Activated CD4-positive, alpha-beta T cell treated with anti-CD3 and anti-CD28 coated beads, Interleukin-2, amount 10 ng/mL, durations not matched to agents 24 days and 14 days (primary cell): ENCODE results near the gene KRT17. TPM values are rescaled to one million over a fixed set of nuclear protein-coding genes. Genes with fewer than 3 reads are reported as not detected.
A peak's percentile ranks its signal among the peaks of the same experiment; 100 is the strongest.
"Not testable (repeated sequence)": the region's sequence is repeated elsewhere in the genome, so short reads cannot be mapped to it uniquely, and the experiment has no call there.

Experiments used
- DNase-seq: peaks from one replicate; pipeline ENCODE4 v3.0.0; 2022
- H3K27ac Mint-ChIP-seq: one replicate; pipeline ENCODE4 v1.8.0; 2022; ENCODE audit warnings: mild to moderate bottlenecking, mixed read lengths
- H3K27me3 Mint-ChIP-seq: one replicate; pipeline ENCODE4 v1.8.0; 2022; ENCODE audit warnings: mixed read lengths
- H3K36me3 Mint-ChIP-seq: one replicate; pipeline ENCODE4 v1.8.0; 2022; ENCODE audit warnings: low read depth, mild to moderate bottlenecking, mixed read lengths
- H3K4me1 Mint-ChIP-seq: one replicate; pipeline ENCODE4 v1.8.0; 2021; ENCODE audit warnings: mixed read lengths
- H3K4me3 Mint-ChIP-seq: one replicate; pipeline ENCODE4 v1.8.0; 2022; ENCODE audit warnings: mild to moderate bottlenecking, moderate library complexity, mixed read lengths
- H3K9me3 Mint-ChIP-seq: one replicate; pipeline ENCODE4 v1.8.0; 2021; ENCODE audit warnings: mixed read lengths
- intact Hi-C: fragments of 100-400 bp; cut with micrococcal nuclease; formaldehyde crosslinking; loops from one replicate; pipeline ENCODE4 v1.15.1; 2023
- total RNA-seq: library from RNA; stranded (reverse); gene quantifications from 2 replicates; pipeline ENCODE4 v1.2.3, GENCODE V29; 2022

The KRT17 gene
- total RNA-seq, 1 donor from 2014 or later, result not detected

DNA sequence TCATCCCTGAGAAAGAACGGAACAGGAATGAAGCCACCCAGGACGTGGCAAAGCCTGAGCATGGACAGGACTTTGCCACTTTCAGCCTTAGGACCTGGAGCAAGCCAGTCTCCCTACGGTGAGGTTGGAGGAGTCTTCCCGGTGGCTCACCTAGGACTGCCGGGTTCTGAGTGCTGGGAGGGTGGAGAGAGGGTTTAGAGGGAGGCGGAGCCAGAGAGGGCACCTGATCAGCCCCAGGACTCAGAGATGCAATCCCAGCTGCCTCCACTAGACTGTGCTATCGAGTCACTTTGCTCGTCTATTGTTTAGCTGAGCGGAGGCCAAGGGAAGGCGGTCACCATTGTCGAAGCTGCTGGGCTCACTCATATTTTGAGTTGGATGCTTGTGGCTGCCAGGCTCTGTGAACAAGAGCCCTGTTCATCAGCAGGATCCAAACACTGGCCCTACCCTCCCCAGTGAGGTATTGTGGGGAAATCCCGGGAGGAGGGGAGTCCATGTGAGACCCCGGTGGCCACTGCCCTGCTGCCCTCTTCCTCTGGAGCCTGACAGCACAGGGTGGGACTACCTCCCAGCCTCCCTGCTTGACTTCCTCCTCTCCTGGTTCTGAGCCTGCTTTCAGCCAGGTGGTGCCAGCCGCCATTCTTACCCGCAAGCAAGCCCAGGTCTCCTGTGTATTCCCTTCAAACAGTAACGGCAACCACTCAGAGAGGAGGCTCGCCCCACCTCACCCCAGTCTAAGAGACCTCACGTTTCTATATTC is 44.7 kb downstream of the KRT17 start:
- peaks cover 20% of the 10 kb centered on the region for H3K27me3 Mint-ChIP-seq
- H3K9me3 Mint-ChIP-seq, result no peaks in the 10 kb centered on the region
- no peaks in the 10 kb centered on the region for H3K36me3 Mint-ChIP-seq
- intact Hi-C loops, result loop anchor here (1.0 to 2.0 kb wide), 2 partner anchors 31 to 87 kb away; no protein-coding TSS in a partner anchor
- H3K4me1 Mint-ChIP-seq, result peaks cover 3% of the 10 kb centered on the region
- no peak overlapping the region for H3K4me3 Mint-ChIP-seq
- peak; percentile 94 for DNase-seq
- no peak overlapping the region for H3K27ac Mint-ChIP-seq

DNA sequence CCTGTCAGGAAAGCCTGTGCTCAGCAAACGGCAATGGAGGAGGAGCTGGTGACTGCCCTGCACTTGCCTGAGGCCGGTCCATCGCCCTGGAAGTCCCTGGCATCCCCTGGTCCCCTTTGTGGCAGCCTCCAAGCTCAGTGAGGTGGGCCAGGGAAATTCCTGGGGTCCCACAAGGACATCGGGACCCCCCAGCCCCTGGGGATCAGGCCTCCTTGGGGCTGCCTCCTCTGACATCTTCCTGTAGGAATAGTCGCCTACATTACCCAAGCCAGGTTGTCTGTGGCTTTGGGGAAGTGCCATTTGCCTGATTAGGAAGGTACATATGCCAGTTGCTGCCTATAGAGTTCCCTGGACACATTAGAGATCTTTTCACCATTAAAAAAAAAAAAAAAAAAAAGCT is 45.4 kb downstream of the KRT17 start:
- no peak for DNase-seq
- H3K27ac Mint-ChIP-seq, result no peak overlapping the region
- H3K9me3 Mint-ChIP-seq, result no peaks in the 10 kb centered on the region
- H3K4me3 Mint-ChIP-seq, result no peak overlapping the region
- H3K36me3 Mint-ChIP-seq, result no peaks in the 10 kb centered on the region
- peaks cover 20% of the 10 kb centered on the region for H3K27me3 Mint-ChIP-seq
- H3K4me1 Mint-ChIP-seq, result peaks cover 3% of the 10 kb centered on the region
- intact Hi-C loops, result loop anchor here (1.0 to 2.0 kb wide), 2 partner anchors 30 to 87 kb away; no protein-coding TSS in a partner anchor

DNA sequence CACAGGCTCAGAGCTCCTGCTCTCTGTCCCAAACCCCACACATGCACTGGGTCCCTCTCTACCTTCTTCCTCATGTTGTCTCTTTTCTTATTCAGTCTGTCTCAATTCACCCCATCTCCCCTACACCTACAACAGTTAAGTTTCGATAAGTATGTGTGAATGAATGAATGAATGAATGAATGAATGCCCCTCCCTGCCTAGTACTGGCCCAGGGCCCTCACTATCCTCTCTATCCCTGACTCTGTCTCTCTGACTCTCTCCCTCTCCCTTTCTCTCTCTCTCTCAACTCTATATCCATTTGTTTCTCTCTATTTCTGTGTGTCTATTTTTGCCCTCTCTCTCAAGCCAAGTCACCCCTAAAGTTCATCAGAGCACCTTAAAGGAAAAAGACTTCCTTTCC is 45.8 kb downstream of the KRT17 start:
- no peak overlapping the region for H3K27ac Mint-ChIP-seq
- H3K27me3 Mint-ChIP-seq, result peaks cover 21% of the 10 kb centered on the region
- intact Hi-C loops, result loop anchor here (2.0 kb wide), 1 partner anchor 30 kb away; no protein-coding TSS in a partner anchor
- H3K9me3 Mint-ChIP-seq, result no peaks in the 10 kb centered on the region
- H3K4me1 Mint-ChIP-seq, result peaks cover 3% of the 10 kb centered on the region
- H3K4me3 Mint-ChIP-seq, result no peak overlapping the region
- H3K36me3 Mint-ChIP-seq, result no peaks in the 10 kb centered on the region
- DNase-seq, result no peak

DNA sequence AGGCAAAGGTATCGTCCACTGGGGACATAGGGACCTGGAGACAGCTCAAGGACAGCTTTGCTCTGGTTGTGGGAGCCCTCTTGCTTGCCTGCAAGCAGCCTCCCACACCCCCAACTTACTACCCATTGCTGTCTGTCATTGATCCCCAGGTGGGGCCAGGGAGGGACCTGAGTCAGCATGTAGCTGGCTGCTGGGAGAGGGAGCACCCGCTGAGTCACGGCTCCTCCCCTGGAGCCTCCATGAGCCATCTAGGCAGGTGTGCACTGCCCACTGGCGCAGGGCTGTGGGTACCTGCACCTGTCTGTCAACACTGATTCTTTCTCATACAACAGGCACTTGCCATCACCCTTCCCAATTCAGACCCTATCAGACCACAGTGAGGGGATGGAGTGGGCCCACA is 47.6 kb downstream of the KRT17 start:
- DNase-seq, H3K4me3 Mint-ChIP-seq, H3K4me1 Mint-ChIP-seq, H3K9me3 Mint-ChIP-seq, H3K36me3 Mint-ChIP-seq, intact Hi-C loops, H3K27ac Mint-ChIP-seq: not testable (repeated sequence)
- peaks cover 28% of the 10 kb centered on the region for H3K27me3 Mint-ChIP-seq

DNA sequence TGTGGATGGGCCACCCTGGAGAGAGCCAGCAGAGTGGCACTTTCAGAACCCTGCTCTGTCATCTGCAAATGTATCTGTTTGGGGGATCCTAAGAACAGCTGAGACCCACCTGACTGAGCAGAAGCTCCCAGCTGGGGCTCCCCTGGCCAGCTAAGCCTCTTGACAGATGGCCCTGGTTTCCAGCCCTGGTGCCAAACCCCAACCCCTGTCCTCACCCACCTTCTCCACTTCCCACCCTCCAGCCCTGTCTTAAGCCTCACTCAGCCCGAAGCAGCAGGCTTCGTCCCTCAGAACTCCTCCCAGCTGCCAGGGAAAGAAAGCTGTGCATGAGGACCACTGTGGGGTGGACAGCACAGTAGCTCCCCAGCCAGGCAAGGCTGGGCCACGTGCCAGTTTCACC is 49.0 kb downstream of the KRT17 start:
- no peaks in the 10 kb centered on the region for H3K9me3 Mint-ChIP-seq
- intact Hi-C loops, result no loop called here
- H3K27ac Mint-ChIP-seq, result no peak overlapping the region
- no peak for DNase-seq
- H3K27me3 Mint-ChIP-seq, result peaks cover 25% of the 10 kb centered on the region
- no peaks in the 10 kb centered on the region for H3K36me3 Mint-ChIP-seq
- no peak overlapping the region for H3K4me3 Mint-ChIP-seq
- H3K4me1 Mint-ChIP-seq, result peaks cover 3% of the 10 kb centered on the region

DNA sequence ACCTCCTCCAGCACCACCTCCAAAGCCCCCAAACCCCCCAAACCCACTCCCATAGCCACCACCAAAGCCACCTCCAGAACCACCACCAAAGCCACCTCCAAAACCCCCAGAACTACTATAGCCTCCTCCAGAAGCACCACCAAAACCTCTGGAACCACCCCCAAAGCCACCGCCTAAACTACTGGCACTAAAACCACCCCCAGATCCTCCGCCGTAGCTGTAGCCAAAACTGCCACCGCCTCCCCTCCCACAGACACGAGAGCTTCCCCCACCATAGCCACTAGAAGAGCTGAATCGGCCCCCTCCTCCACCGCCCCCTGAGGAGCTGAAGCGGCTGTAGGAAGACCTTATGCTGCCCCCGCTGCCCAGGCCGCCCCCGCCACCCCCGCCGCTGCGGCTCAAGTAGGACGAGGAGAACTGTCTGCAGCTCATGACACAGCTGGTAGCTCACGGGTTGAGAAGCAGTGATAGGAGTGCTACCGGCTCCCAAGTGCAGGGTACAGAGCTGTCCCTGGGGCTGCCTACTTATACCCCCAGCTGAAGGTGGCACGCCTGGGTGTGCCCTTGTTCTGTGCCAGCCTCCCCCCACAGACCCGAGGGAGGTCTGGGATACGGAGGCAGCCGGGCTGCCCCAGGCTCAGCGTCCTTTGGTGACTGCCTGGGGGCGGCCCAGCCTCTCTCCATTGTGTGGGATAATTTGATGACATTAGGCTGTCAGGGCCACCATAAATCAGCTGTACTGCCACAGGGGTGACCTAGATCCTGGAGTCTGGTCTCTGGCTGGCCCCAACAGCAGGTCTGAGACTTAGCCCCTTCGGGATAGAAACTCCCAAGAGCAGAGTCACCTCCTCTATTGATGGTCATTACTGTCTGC is 52.6 kb downstream of the KRT17 start, which contains the start of gene KRT9:
Gene KRT9 (minus strand): TSS at position 499 of the 874 bp plus-strand sequence. CDS start 67 bp downstream, at position 432.
- no peak within 1 kb of the TSS for H3K27ac Mint-ChIP-seq
- H3K36me3 Mint-ChIP-seq, result peaks cover 2% of the 10 kb centered on the region
- H3K9me3 Mint-ChIP-seq, result peaks cover 8% of the 10 kb centered on the region
- H3K27me3 Mint-ChIP-seq, result peaks cover 21% of the 10 kb centered on the region
- H3K4me1 Mint-ChIP-seq, result peaks cover 6% of the 10 kb centered on the region
- DNase-seq, result no peak
- no peak within 1 kb of the TSS for H3K4me3 Mint-ChIP-seq
- intact Hi-C loops, result no loop called here

Other genes starting within 250 kb of the KRT17 start
- gene KRT34, start 242.3 kb downstream of the KRT17 start, total RNA-seq, result not detected in 2 replicates
- gene KRT31, start 227.0 kb downstream of the KRT17 start, total RNA-seq, result not detected in 2 replicates
- not detected in 2 replicates for gene KRT37, start 200.0 kb downstream of the KRT17 start, total RNA-seq
- gene KRT38, start 183.6 kb downstream of the KRT17 start, total RNA-seq, result not detected in 2 replicates
- gene KRT32, start 157.2 kb downstream of the KRT17 start, total RNA-seq, result not detected in 2 replicates
- not detected in 2 replicates for gene KRT35, start 143.4 kb downstream of the KRT17 start, total RNA-seq
- gene KRT36, start 134.7 kb downstream of the KRT17 start, total RNA-seq, result not detected in 2 replicates
- not detected in 2 replicates for gene KRT13, start 119.0 kb downstream of the KRT17 start, total RNA-seq
- not detected in 2 replicates for gene KRT15, start 105.7 kb downstream of the KRT17 start, total RNA-seq
- gene KRT19, start 96.3 kb downstream of the KRT17 start, total RNA-seq, result not detected in 2 replicates
- gene KRT9, start 52.5 kb downstream of the KRT17 start, total RNA-seq, result not detected in 2 replicates
- gene KRT14, start 37.7 kb downstream of the KRT17 start, total RNA-seq, result not detected in 2 replicates
- not detected in 2 replicates for gene KRT16, start 11.8 kb downstream of the KRT17 start, total RNA-seq
- gene EIF1, start 64.3 kb upstream of the KRT17 start, total RNA-seq, result 837 and 858 TPM in 2 replicates
- gene GAST, start 87.8 kb upstream of the KRT17 start, total RNA-seq, result not detected in 2 replicates
- 0.02 and 0.05 TPM in 2 replicates for gene HAP1, start 110.1 kb upstream of the KRT17 start, total RNA-seq
- 0.14 and 0.24 TPM in 2 replicates for gene JUP, start 162.1 kb upstream of the KRT17 start, total RNA-seq
- 4.1 and 5.9 TPM in 2 replicates for gene P3H4, start 187.4 kb upstream of the KRT17 start, total RNA-seq
- 0.31 and 0.47 TPM in 2 replicates for gene FKBP10, start 188.4 kb upstream of the KRT17 start, total RNA-seq
- gene NT5C3B, start 211.7 kb upstream of the KRT17 start, total RNA-seq, result 46.2 and 47.3 TPM in 2 replicates
- not detected in 2 replicates for gene KLHL10, start 213.2 kb upstream of the KRT17 start, total RNA-seq
- 22.6 and 22.8 TPM in 2 replicates for gene KLHL11, start 240.8 kb upstream of the KRT17 start, total RNA-seq